GM12878 (cell line): ENCODE results near the gene TRPM3. TPM values are rescaled to one million over a fixed set of nuclear protein-coding genes. Genes with fewer than 3 reads are reported as not detected.

Experiments used
- ATAC-seq: fragments of 200-7000 bp; cut with Tn5 transposase; 3 replicates; pipeline ENCODE4 v1.9.1; 2020; ENCODE audit warnings: mild to moderate bottlenecking, moderate library complexity
- BruUV-seq: library from RNA; stranded (reverse); fragments of 400-500 nt; replicated peaks from 2 replicates; lab custom pipeline; 2021; lab: Mats Ljungman, UMichigan
- CTCF ChIA-PET: fragments of 300-600 bp; sonication (Branson Sonifier 250); formaldehyde crosslinking; extraction: SDS; loops from one replicate; lab custom pipeline; 2021; ENCODE audit warnings: inconsistent platforms; lab: Yijun Ruan, JAX
- POLR2A ChIA-PET: fragments of 350-600 bp; formaldehyde crosslinking; extraction: SDS; loops from one replicate; lab custom pipeline; 2021; ENCODE audit warnings: inconsistent platforms; lab: Charles Lee
- RAD21 ChIA-PET: fragments of 300-600 bp; sonication (Branson Sonifier 250); formaldehyde crosslinking; loops from one replicate; lab custom pipeline; 2023; ENCODE audit warnings: antibody characterized with exemption; ENCODE audit not compliant: unreplicated experiment; lab: Charles Lee
- SMC1A ChIA-PET: fragments of 300-600 bp; sonication (Branson Sonifier 250); formaldehyde crosslinking; loops from one replicate; lab custom pipeline; 2023; ENCODE audit not compliant: unreplicated experiment, uncharacterized antibody; lab: Charles Lee
- DNase-seq: peaks from one replicate; pipeline ENCODE4 v3.0.0-alpha.2; 2011; ENCODE audit warnings: low read depth, low spot score
- FAIRE-seq: peaks from 3 replicates; lab custom pipeline; 2011; peaks lifted over from hg19 to GRCh38; lab: Jason Lieb, UNC
- H2AFZ ChIP-seq: 2 replicates; pipeline ENCODE4 v1.6.0; 2011; ENCODE audit warnings: low read depth, low read length, control low read depth; ENCODE audit not compliant: control insufficient read depth
- H3K27ac ChIP-seq: 2 replicates; pipeline ENCODE4 v1.5.1; 2011; ENCODE audit warnings: control low read depth; ENCODE audit not compliant: control insufficient read depth, insufficient read depth
- H3K27me3 ChIP-seq, 2 experiments: replicated peaks in 1 of 2; 2 replicates each; pipeline versions ENCODE4 v1.6.0 to v1.6.1; 2011; ENCODE audit warnings: low read length in 1 of 2; ENCODE audit not compliant: control insufficient read depth in 2 of 2, insufficient read depth in 2 of 2
- H3K36me3 ChIP-seq, 2 experiments: 2 replicates each; pipeline ENCODE4 v1.5.1; 2011; ENCODE audit warnings: low read length in 1 of 2; ENCODE audit not compliant: control insufficient read depth in 2 of 2, insufficient read depth in 2 of 2
- H3K4me1 ChIP-seq: 2 replicates; pipeline ENCODE4 v1.6.1; 2011; ENCODE audit warnings: mild to moderate bottlenecking, low read length, moderate library complexity, mixed read lengths; ENCODE audit not compliant: control insufficient read depth, insufficient read depth
- H3K4me2 ChIP-seq: 2 replicates; pipeline ENCODE4 v1.6.0; 2011; ENCODE audit warnings: control low read depth; ENCODE audit not compliant: control insufficient read depth, insufficient read depth
- H3K4me3 ChIP-seq: fragments of 200-600 bp; sonication (generic); 2 replicates; pipeline ENCODE4 v1.5.1; 2016
- H3K79me2 ChIP-seq: 2 replicates; pipeline ENCODE4 v1.6.0; 2011; ENCODE audit warnings: low read length; ENCODE audit not compliant: control insufficient read depth, insufficient read depth
- H3K9ac ChIP-seq: 2 replicates; pipeline ENCODE4 v1.8.0; 2011; ENCODE audit warnings: low read length, control low read depth, mixed read lengths; ENCODE audit not compliant: control insufficient read depth, insufficient read depth
- H3K9me3 ChIP-seq: replicated peaks from 3 replicates; pipeline ENCODE4 v1.5.1; 2011; ENCODE audit warnings: mild to moderate bottlenecking, low read length; ENCODE audit not compliant: control insufficient read depth, insufficient read depth
- H4K20me1 ChIP-seq: 2 replicates; pipeline ENCODE4 v1.6.0; 2011; ENCODE audit not compliant: control insufficient read depth, insufficient read depth
- CHD2 ChIP-seq: IDR thresholded peaks from 2 replicates; pipeline ENCODE4 v1.6.1; 2011; ENCODE audit warnings: low read depth, low read length, improper control_type of control experiment, borderline replicate concordance
- DPF2 ChIP-seq: fragments of 450-650 bp; IDR thresholded peaks from 2 replicates; pipeline ENCODE4 v1.6.1; 2017; ENCODE audit warnings: mild to moderate bottlenecking
- EED ChIP-seq: sonication (generic); IDR thresholded peaks from 2 replicates; pipeline ENCODE4 v1.6.1; 2016; ENCODE audit warnings: antibody characterized with exemption, low read depth
- EGR1 ChIP-seq, 2 experiments: IDR thresholded peaks; 1 replicate in 1 of 2; 2 replicates in 1 of 2; pipeline ENCODE4 v1.6.1; 2011 to 2012; ENCODE audit warnings: low read depth in 2 of 2, low read length in 2 of 2, borderline replicate concordance in 1 of 2, mild to moderate bottlenecking in 1 of 2, moderate library complexity in 1 of 2
- ESRRA ChIP-seq: IDR thresholded peaks from 2 replicates; pipeline ENCODE4 v1.6.1; 2012; ENCODE audit warnings: mild to moderate bottlenecking, low read length, improper control_type of control experiment
- PAX8 ChIP-seq: fragments of 450-650 bp; IDR thresholded peaks from 2 replicates; pipeline ENCODE4 v1.6.1; 2017; ENCODE audit warnings: mild to moderate bottlenecking, moderate library complexity
- SUPT20H ChIP-seq: IDR thresholded peaks from 2 replicates; pipeline ENCODE4 v1.6.1; 2011; ENCODE audit warnings: low read depth, mild to moderate bottlenecking, low read length, moderate library complexity, borderline replicate concordance; ENCODE audit not compliant: control insufficient read depth
- WGBS: methylation state at CpG from one replicate; pipeline ENCODE4 v1.1.6; 2016; ENCODE audit warnings: low lambda C conversion rate; ENCODE audit not compliant: insufficient replicate concordance, insufficient coverage; ENCODE audit errors: missing lambda C conversion rate; 5-methylcytosine and 5-hydroxymethylcytosine counted together
- in situ Hi-C: fragments of 300-500 bp; cut with MboI; formaldehyde crosslinking; loops from 9 replicates; pipeline ENCODE4 v1.14.3; 2018; ENCODE audit warnings: mixed read lengths
- intact Hi-C: fragments of 100-400 bp; cut with micrococcal nuclease; formaldehyde crosslinking; loops from one replicate; pipeline ENCODE4 v1.14.2; 2022; ENCODE audit not compliant: unreplicated experiment
- polyA plus RNA-seq, 11 experiments: library from polyadenylated mRNA; depleted of rRNA in 4 of 11; unstranded in 6 of 11; stranded (reverse) in 5 of 11; fragments of >200 nt; fragmentation: Nextera tagmentation in 4 of 11; fragmentation: Illumina TruSeq in 1 of 11; extraction: Ambion mirVana in 4 of 11; extraction: Trizol in 1 of 11; gene quantifications; 1 replicate in 1 of 11; 2 replicates in 10 of 11; pipeline versions ENCODE4 v1.2.1 to v1.2.3, GENCODE V29; 2011 to 2016; ENCODE audit warnings: inconsistent platforms in 2 of 11, missing spikeins in 2 of 11, low read depth in 1 of 11
- total RNA-seq, 4 experiments: library from RNA; depleted of rRNA in 3 of 4; stranded (reverse); fragments of >200 nt in 3 of 4; fragmentation: Illumina TruSeq in 1 of 4; extraction: Trizol in 1 of 4; gene quantifications; 2 replicates each; pipeline versions ENCODE4 v1.2.1 to v1.2.3, GENCODE V29; 2013 to 2021
- TF ChIP-seq, protein P1 (sequence below): fragments of 450-650 bp; conservative IDR thresholded peaks from 2 replicates; pipeline ENCODE4 v1.6.1; 2017; ENCODE audit warnings: mild to moderate bottlenecking, moderate library complexity
- TF ChIP-seq, protein P2 (sequence below): fragments of 150-350 bp; IDR thresholded peaks from 2 replicates; pipeline ENCODE4 v1.6.1; 2014; ENCODE audit warnings: mild to moderate bottlenecking, low read depth, low read length
- TF ChIP-seq, protein P3 (sequence below): fragments of 150-350 bp; IDR thresholded peaks from 2 replicates; pipeline ENCODE4 v1.6.1; 2016; ENCODE audit warnings: low read depth, low read length
- TF ChIP-seq, protein P4 (sequence below): IDR thresholded peaks from 2 replicates; pipeline ENCODE4 v1.6.1; 2011; ENCODE audit warnings: borderline replicate concordance, low read depth, mild to moderate bottlenecking, moderate library complexity, mixed read lengths, low read length; ENCODE audit not compliant: insufficient read depth; ENCODE audit errors: extremely low read length

Gene TRPM3
- total and polyA plus RNA-seq, 10 of the 15 experiments (the other 5 are each of a cell fraction or from before 2014, with no cell fraction given) = not detected

DNA sequence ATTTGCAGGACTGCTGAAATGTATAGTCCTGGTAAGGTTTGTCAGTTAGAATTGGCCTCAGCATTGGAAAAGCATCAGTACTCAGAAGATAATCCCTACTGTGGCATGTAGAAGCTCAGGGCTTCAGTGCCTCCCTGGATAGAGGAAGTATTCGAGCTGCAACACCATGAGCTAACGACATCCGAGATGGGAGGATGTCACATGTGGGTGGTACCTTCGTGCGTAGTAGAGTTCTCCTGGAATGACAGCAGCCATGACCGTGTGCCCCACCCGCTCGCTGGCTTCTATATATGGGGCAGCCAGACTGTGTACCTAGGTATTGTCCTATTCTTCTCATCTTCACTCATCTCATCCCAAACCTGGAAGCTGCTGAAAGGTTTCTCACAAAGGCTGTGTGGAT lies 361.2 kb downstream of the TRPM3 start:
- ATAC-seq (no peak), FAIRE-seq (no peak), DNase-seq (no peak)
- Histone ChIP-seq H3K27me3 (no peaks in the 10 kb centered on the region), H3K4me1 (no peaks in the 10 kb centered on the region), H2AFZ (no peak overlapping the region), H3K36me3 (no peaks in the 10 kb centered on the region), H3K4me3 (no peak overlapping the region), H3K27ac (no peak overlapping the region), H3K79me2 (no peaks in the 10 kb centered on the region), H3K9me3 (no peaks in the 10 kb centered on the region), H3K9ac (no peak overlapping the region), H4K20me1 (no peaks in the 10 kb centered on the region), H3K4me2 (no peak overlapping the region)
- TF ChIP-seq EED = no peak
- TF ChIP-seq, protein P1, sequence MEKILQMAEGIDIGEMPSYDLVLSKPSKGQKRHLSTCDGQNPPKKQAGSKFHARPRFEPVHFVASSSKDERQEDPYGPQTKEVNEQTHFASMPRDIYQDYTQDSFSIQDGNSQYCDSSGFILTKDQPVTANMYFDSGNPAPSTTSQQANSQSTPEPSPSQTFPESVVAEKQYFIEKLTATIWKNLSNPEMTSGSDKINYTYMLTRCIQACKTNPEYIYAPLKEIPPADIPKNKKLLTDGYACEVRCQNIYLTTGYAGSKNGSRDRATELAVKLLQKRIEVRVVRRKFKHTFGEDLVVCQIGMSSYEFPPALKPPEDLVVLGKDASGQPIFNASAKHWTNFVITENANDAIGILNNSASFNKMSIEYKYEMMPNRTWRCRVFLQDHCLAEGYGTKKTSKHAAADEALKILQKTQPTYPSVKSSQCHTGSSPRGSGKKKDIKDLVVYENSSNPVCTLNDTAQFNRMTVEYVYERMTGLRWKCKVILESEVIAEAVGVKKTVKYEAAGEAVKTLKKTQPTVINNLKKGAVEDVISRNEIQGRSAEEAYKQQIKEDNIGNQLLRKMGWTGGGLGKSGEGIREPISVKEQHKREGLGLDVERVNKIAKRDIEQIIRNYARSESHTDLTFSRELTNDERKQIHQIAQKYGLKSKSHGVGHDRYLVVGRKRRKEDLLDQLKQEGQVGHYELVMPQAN = no peak
- TF ChIP-seq, protein P2, sequence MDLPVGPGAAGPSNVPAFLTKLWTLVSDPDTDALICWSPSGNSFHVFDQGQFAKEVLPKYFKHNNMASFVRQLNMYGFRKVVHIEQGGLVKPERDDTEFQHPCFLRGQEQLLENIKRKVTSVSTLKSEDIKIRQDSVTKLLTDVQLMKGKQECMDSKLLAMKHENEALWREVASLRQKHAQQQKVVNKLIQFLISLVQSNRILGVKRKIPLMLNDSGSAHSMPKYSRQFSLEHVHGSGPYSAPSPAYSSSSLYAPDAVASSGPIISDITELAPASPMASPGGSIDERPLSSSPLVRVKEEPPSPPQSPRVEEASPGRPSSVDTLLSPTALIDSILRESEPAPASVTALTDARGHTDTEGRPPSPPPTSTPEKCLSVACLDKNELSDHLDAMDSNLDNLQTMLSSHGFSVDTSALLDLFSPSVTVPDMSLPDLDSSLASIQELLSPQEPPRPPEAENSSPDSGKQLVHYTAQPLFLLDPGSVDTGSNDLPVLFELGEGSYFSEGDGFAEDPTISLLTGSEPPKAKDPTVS = no peak
- TF ChIP-seq PAX8 = no peak
- TF ChIP-seq, protein P3, sequence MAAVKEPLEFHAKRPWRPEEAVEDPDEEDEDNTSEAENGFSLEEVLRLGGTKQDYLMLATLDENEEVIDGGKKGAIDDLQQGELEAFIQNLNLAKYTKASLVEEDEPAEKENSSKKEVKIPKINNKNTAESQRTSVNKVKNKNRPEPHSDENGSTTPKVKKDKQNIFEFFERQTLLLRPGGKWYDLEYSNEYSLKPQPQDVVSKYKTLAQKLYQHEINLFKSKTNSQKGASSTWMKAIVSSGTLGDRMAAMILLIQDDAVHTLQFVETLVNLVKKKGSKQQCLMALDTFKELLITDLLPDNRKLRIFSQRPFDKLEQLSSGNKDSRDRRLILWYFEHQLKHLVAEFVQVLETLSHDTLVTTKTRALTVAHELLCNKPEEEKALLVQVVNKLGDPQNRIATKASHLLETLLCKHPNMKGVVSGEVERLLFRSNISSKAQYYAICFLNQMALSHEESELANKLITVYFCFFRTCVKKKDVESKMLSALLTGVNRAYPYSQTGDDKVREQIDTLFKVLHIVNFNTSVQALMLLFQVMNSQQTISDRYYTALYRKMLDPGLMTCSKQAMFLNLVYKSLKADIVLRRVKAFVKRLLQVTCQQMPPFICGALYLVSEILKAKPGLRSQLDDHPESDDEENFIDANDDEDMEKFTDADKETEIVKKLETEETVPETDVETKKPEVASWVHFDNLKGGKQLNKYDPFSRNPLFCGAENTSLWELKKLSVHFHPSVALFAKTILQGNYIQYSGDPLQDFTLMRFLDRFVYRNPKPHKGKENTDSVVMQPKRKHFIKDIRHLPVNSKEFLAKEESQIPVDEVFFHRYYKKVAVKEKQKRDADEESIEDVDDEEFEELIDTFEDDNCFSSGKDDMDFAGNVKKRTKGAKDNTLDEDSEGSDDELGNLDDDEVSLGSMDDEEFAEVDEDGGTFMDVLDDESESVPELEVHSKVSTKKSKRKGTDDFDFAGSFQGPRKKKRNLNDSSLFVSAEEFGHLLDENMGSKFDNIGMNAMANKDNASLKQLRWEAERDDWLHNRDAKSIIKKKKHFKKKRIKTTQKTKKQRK = no peak
- TF ChIP-seq CHD2 = no peak
- no peak for TF ChIP-seq EGR1 (IDR thresholded peaks at IDR 0.05; ENCODE audit: borderline replicate concordance in 1 of 2, low read depth in 2 of 2, low read length in 2 of 2)
- no peak for TF ChIP-seq ESRRA
- TF ChIP-seq SUPT20H = no peak
- no peak for TF ChIP-seq DPF2
- TF ChIP-seq, protein P4, sequence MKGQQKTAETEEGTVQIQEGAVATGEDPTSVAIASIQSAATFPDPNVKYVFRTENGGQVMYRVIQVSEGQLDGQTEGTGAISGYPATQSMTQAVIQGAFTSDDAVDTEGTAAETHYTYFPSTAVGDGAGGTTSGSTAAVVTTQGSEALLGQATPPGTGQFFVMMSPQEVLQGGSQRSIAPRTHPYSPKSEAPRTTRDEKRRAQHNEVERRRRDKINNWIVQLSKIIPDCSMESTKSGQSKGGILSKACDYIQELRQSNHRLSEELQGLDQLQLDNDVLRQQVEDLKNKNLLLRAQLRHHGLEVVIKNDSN = no peak
- CTCF ChIA-PET = no interaction called here
- SMC1A ChIA-PET = no interaction called here
- intact Hi-C loops = no loop called here
- 32% methylated on average over 8 of the region's 8 CpGs for WGBS
- BruUV-seq = no TSS peak
- in situ Hi-C loops = no loop called here
- RAD21 ChIA-PET = no interaction called here
- POLR2A ChIA-PET = no interaction called here
